ENCODE measurements around the gene PRR20G. TPM values are rescaled to one million over a fixed set of nuclear protein-coding genes. Genes with fewer than 3 reads are reported as not detected.

Gene PRR20G
- total and polyA plus RNA-seq, 10 of the 15 experiments (the other 5 are each of a cell fraction or from before 2014, with no cell fraction given), result not detected

DNA sequence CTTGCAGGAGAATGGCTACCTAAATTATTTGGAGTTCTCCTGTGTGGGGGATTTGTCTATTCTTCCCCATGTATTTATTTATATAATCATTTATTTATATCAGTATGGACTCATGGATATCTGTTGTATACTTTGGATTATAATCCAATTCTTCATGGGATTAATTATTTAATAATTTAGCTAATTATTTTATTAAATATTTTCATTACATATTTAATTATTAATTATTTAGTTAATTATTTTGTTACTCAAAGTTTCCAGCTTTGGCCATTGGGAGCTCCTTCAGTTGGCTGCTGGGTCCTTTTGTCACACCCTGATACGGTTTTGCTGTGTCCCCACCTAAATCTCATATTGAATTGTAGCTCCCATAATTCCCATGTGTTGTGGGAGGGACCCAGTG is 3.3 kb upstream of the PRR20G start:
- ChIA-PET RAD21 (ENCODE audit: unreplicated experiment) (no interaction called here), SMC1A (ENCODE audit: uncharacterized antibody, unreplicated experiment) (interaction anchor here (0.7 to 1.3 kb wide), 5 partner anchors 9 to 74 kb away, joined by 3 to 5 read pairs (median 3); no protein-coding TSS in a partner anchor), POLR2A (no interaction called here), CTCF (no interaction called here)
- H3K27ac ChIP-seq (ENCODE audit: control insufficient read depth, insufficient read depth), result no peak overlapping the region
- intact Hi-C loops (cut with micrococcal nuclease; ENCODE audit: unreplicated experiment) (no loop called here), in situ Hi-C loops (cut with MboI) (no loop called here)
- no peak for ATAC-seq
- no peak for DNase-seq (ENCODE audit: low read depth, low spot score)
- 4% methylated on average over 1 of the region's 1 CpG for WGBS (ENCODE audit: insufficient coverage, insufficient replicate concordance, low lambda C conversion rate, missing lambda C conversion rate)
- no peak overlapping the region for H3K4me2 ChIP-seq (ENCODE audit: control insufficient read depth, insufficient read depth)
- H4K20me1 ChIP-seq (ENCODE audit: control insufficient read depth, insufficient read depth), result no peaks in the 10 kb centered on the region
- no TSS peak for BruUV-seq (replicated peaks)
- H3K27me3 ChIP-seq (replicated peaks in 1 of 2; ENCODE audit: control insufficient read depth in 2 of 2, insufficient read depth in 2 of 2, low read length in 1 of 2), result no peaks in the 10 kb centered on the region
- no peak for FAIRE-seq
- H3K9ac ChIP-seq (ENCODE audit: control insufficient read depth, insufficient read depth, low read length), result no peak overlapping the region
- H3K4me1 ChIP-seq (ENCODE audit: control insufficient read depth, insufficient read depth, low read length), result no peaks in the 10 kb centered on the region
- no peak overlapping the region for H3K4me3 ChIP-seq
- no peaks in the 10 kb centered on the region for H3K79me2 ChIP-seq (ENCODE audit: control insufficient read depth, insufficient read depth, low read length)
- H3K36me3 ChIP-seq (ENCODE audit: control insufficient read depth in 2 of 2, insufficient read depth in 2 of 2, low read length in 1 of 2), result no peaks in the 10 kb centered on the region
- H3K9me3 ChIP-seq (replicated peaks; ENCODE audit: control insufficient read depth, insufficient read depth, low read length), result peaks cover 3% of the 10 kb centered on the region; the same call in 1 of the 3 replicates
- no peak overlapping the region for H2AFZ ChIP-seq (ENCODE audit: control insufficient read depth, low read depth, low read length)
- TF ChIP-seq, protein P1, sequence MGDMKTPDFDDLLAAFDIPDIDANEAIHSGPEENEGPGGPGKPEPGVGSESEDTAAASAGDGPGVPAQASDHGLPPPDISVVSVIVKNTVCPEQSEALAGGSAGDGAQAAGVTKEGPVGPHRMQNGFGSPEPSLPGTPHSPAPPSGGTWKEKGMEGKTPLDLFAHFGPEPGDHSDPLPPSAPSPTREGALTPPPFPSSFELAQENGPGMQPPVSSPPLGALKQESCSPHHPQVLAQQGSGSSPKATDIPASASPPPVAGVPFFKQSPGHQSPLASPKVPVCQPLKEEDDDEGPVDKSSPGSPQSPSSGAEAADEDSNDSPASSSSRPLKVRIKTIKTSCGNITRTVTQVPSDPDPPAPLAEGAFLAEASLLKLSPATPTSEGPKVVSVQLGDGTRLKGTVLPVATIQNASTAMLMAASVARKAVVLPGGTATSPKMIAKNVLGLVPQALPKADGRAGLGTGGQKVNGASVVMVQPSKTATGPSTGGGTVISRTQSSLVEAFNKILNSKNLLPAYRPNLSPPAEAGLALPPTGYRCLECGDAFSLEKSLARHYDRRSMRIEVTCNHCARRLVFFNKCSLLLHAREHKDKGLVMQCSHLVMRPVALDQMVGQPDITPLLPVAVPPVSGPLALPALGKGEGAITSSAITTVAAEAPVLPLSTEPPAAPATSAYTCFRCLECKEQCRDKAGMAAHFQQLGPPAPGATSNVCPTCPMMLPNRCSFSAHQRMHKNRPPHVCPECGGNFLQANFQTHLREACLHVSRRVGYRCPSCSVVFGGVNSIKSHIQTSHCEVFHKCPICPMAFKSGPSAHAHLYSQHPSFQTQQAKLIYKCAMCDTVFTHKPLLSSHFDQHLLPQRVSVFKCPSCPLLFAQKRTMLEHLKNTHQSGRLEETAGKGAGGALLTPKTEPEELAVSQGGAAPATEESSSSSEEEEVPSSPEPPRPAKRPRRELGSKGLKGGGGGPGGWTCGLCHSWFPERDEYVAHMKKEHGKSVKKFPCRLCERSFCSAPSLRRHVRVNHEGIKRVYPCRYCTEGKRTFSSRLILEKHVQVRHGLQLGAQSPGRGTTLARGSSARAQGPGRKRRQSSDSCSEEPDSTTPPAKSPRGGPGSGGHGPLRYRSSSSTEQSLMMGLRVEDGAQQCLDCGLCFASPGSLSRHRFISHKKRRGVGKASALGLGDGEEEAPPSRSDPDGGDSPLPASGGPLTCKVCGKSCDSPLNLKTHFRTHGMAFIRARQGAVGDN (IDR thresholded peaks at IDR 0.05), result no peak
- TF ChIP-seq YY1 (IDR thresholded peaks at IDR 0.05; ENCODE audit: low read depth, low read length) (no peak), NR2C1 (IDR thresholded peaks at IDR 0.05) (no peak), EGR1 (IDR thresholded peaks at IDR 0.05; ENCODE audit: borderline replicate concordance in 1 of 2, low read depth in 2 of 2, low read length in 2 of 2) (no peak), HCFC1 (IDR thresholded peaks at IDR 0.05; ENCODE audit: low read length) (no peak), TCF3 (IDR thresholded peaks at IDR 0.05; ENCODE audit: borderline replicate concordance, insufficient read depth, low read depth, low read length) (no peak)
- TF ChIP-seq, protein P2, sequence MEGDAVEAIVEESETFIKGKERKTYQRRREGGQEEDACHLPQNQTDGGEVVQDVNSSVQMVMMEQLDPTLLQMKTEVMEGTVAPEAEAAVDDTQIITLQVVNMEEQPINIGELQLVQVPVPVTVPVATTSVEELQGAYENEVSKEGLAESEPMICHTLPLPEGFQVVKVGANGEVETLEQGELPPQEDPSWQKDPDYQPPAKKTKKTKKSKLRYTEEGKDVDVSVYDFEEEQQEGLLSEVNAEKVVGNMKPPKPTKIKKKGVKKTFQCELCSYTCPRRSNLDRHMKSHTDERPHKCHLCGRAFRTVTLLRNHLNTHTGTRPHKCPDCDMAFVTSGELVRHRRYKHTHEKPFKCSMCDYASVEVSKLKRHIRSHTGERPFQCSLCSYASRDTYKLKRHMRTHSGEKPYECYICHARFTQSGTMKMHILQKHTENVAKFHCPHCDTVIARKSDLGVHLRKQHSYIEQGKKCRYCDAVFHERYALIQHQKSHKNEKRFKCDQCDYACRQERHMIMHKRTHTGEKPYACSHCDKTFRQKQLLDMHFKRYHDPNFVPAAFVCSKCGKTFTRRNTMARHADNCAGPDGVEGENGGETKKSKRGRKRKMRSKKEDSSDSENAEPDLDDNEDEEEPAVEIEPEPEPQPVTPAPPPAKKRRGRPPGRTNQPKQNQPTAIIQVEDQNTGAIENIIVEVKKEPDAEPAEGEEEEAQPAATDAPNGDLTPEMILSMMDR (IDR thresholded peaks at IDR 0.05 in 2 of 3, conservative IDR thresholded peaks at IDR 0.05 in 1 of 3; ENCODE audit: control insufficient read depth in 2 of 3, extremely low read depth in 1 of 3, insufficient read depth in 1 of 3, low read depth in 3 of 3, low read length in 3 of 3), result no peak
